Measurements from ENCODE around the gene DLGAP1.

- TF ChIP-seq CTCF (IDR thresholded peaks at IDR 0.05) (no peak), POLR2A (IDR thresholded peaks at IDR 0.05) (no peak)
Observed at GRCh38 chr18:4271952-4272351, 183.2 kb downstream of the DLGAP1 start.

All from breast epithelium (tissue), 3 donors.